Esophagus muscularis mucosa (tissue), 4 donors: Measurements from ENCODE around the gene NSDHL.
A peak's percentile ranks its signal among the peaks of the same experiment; 100 is the strongest.

Experiments
- CTCF ChIP-seq, 3 experiments: fragments of 200-600 bp in 2 of 3; fragments of 450-650 bp in 1 of 3; sonication (generic) in 2 of 3; IDR thresholded peaks; one replicate each; pipeline ENCODE4 v1.5.1; 2017 to 2019; ENCODE audit warnings: antibody characterized with exemption in 3 of 3, mild to moderate bottlenecking in 2 of 3, moderate library complexity in 1 of 3
- EP300 ChIP-seq: sonication (generic); formaldehyde crosslinking; IDR thresholded peaks from one replicate; pipeline ENCODE4 v1.6.1; 2017; ENCODE audit warnings: antibody characterized with exemption
- POLR2A ChIP-seq: fragments of 450-650 bp; IDR thresholded peaks from one replicate; pipeline ENCODE4 v1.6.1; 2017; ENCODE audit warnings: antibody characterized with exemption, moderate library complexity, mild to moderate bottlenecking, low read depth
- POLR2AphosphoS5 ChIP-seq, 2 donors: sonication (generic); formaldehyde crosslinking; IDR thresholded peaks; one replicate each; pipeline ENCODE4 v1.6.1; 2017; ENCODE audit warnings: antibody characterized with exemption in 2 of 2

GRCh38 chrX:152915541-152916241 lies 84.8 kb downstream of the NSDHL start:
- peak in 2 of 3 experiments; percentile 15 to 41 for TF ChIP-seq CTCF (IDR thresholded peaks at IDR 0.05)
- no peak for TF ChIP-seq POLR2AphosphoS5 (IDR thresholded peaks at IDR 0.05)
- TF ChIP-seq POLR2A, result no peak
- TF ChIP-seq EP300, result no peak
